ENCODE results near the gene ADCY3.
"Not testable (repeated sequence)": the region's sequence is repeated elsewhere in the genome, so short reads cannot be mapped to it uniquely, and the experiment has no call there.

Gene ADCY3

GRCh38 chr2:24809316-24810007 lies 110.6 kb downstream of the ADCY3 start:
- no peak for DNase-seq (ENCODE audit: low read depth in 2 of 2)

- DNase-seq (ENCODE audit: low read depth in 2 of 2), result no peak
Measured at GRCh38 chr2:24806661-24807036, 113.4 kb downstream of the ADCY3 start.

- not testable (repeated sequence) for DNase-seq (ENCODE audit: low read depth in 2 of 2)
Measured at GRCh38 chr2:24805811-24806660, 114.0 kb downstream of the ADCY3 start.

GRCh38 chr2:24800487-24800886 lies 119.5 kb downstream of the ADCY3 start:
- DNase-seq (ENCODE audit: low read depth in 2 of 2), result not testable (repeated sequence)

- no peak for DNase-seq (ENCODE audit: low read depth in 2 of 2)
Measured at GRCh38 chr2:24797644-24798043, 122.4 kb downstream of the ADCY3 start.

GRCh38 chr2:24793761-24794435 lies 126.1 kb downstream of the ADCY3 start:
- no peak for DNase-seq (ENCODE audit: low read depth in 2 of 2)

- peak; percentile 86 to 87 for DNase-seq (ENCODE audit: low read depth in 2 of 2)
Measured at GRCh38 chr2:24792874-24793760, 126.9 kb downstream of the ADCY3 start, which contains the start of the genes CENPO and PTRHD1. Gene CENPO (plus strand): TSS chr2:24793425. CDS start chr2:24793920, 495 bp downstream. Gene PTRHD1 (minus strand): TSS chr2:24793391. CDS start chr2:24793377, 14 bp downstream.

- no peak for DNase-seq (ENCODE audit: low read depth in 2 of 2)
Measured at GRCh38 chr2:24792542-24792873, 127.5 kb downstream of the ADCY3 start.

GRCh38 chr2:24791452-24791851 lies 128.6 kb downstream of the ADCY3 start:
- no peak for DNase-seq (ENCODE audit: low read depth in 2 of 2)

- DNase-seq (ENCODE audit: low read depth in 2 of 2), result no peak
Measured at GRCh38 chr2:24788816-24789215, 131.2 kb downstream of the ADCY3 start.

GRCh38 chr2:24787532-24787931 lies 132.5 kb downstream of the ADCY3 start:
- no peak for DNase-seq (ENCODE audit: low read depth in 2 of 2)

GRCh38 chr2:24785671-24786321 lies 134.2 kb downstream of the ADCY3 start:
- DNase-seq (ENCODE audit: low read depth in 2 of 2), result no peak

GRCh38 chr2:24783641-24784040 lies 136.4 kb downstream of the ADCY3 start:
- no peak for DNase-seq (ENCODE audit: low read depth in 2 of 2)

- no peak for DNase-seq (ENCODE audit: low read depth in 2 of 2)
Measured at GRCh38 chr2:24779116-24779515, 140.9 kb downstream of the ADCY3 start.

GRCh38 chr2:24774373-24774772 lies 145.7 kb downstream of the ADCY3 start:
- DNase-seq (ENCODE audit: low read depth in 2 of 2), result no peak

GRCh38 chr2:24771764-24772586 lies 148.1 kb downstream of the ADCY3 start:
- DNase-seq (ENCODE audit: low read depth in 2 of 2), result no peak

GRCh38 chr2:24771061-24771460 lies 149.0 kb downstream of the ADCY3 start:
- no peak for DNase-seq (ENCODE audit: low read depth in 2 of 2)

Measured in stimulated activated CD8-positive, alpha-beta memory T cell treated with anti-CD3 and anti-CD28 coated beads, Interleukin-7, amount 100 ng/mL, for 1 hour (primary cell).